Measurements from ENCODE around the gene CCDC71L.

DNA sequence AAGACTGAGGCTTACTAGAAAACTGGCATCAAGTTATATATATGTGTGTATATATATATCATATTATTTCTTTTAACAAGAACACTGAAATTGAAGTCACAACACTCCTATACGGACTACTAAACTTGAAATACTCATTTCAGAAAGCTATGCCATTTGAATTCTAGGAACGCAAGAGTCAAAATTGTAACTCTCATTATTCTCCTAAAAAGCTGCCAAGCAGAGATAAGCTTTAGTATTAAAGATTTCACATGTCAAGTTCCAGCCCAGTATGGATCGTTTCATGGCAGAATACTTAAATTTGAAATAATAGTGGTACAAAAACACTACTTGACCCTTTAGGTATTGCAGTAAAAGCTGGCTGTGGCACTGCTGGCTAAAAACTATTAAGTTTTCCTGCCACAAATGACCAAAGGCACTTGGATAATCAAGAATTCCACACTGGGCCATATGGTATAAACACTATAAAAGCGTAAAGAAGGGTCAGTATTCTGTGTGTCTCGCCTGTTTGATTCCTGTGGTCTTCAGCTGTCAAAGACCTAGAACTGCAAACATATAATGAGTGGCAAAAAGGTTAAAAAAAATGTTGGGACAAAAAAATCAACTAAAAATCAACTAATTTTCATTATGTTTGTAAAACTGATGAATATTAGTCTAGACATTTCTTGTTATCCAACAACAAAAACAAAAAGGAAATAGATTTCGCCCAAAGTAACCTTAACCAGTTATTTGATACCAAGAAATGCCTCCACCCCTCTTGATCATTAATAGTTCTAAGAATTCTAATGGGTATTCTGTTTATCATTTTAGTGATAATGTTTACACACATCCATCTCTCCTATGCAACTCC lies 2.4 kb downstream of the CCDC71L start:
- TF ChIP-seq YY1 (IDR thresholded peaks at IDR 0.05; ENCODE audit: extremely low read depth, insufficient replicate concordance, low read depth, low read length), result no peak
- no peak for TF ChIP-seq ZNF274 (IDR thresholded peaks at IDR 0.05; ENCODE audit: low read depth, low read length)
- no peak for TF ChIP-seq POLR2A (IDR thresholded peaks at IDR 0.05; ENCODE audit: borderline replicate concordance, extremely low read depth, insufficient read depth, insufficient read length)
- TF ChIP-seq, protein P1, sequence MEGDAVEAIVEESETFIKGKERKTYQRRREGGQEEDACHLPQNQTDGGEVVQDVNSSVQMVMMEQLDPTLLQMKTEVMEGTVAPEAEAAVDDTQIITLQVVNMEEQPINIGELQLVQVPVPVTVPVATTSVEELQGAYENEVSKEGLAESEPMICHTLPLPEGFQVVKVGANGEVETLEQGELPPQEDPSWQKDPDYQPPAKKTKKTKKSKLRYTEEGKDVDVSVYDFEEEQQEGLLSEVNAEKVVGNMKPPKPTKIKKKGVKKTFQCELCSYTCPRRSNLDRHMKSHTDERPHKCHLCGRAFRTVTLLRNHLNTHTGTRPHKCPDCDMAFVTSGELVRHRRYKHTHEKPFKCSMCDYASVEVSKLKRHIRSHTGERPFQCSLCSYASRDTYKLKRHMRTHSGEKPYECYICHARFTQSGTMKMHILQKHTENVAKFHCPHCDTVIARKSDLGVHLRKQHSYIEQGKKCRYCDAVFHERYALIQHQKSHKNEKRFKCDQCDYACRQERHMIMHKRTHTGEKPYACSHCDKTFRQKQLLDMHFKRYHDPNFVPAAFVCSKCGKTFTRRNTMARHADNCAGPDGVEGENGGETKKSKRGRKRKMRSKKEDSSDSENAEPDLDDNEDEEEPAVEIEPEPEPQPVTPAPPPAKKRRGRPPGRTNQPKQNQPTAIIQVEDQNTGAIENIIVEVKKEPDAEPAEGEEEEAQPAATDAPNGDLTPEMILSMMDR (IDR thresholded peaks at IDR 0.05 in 2 of 3, conservative IDR thresholded peaks at IDR 0.05 in 1 of 3; ENCODE audit: borderline replicate concordance in 1 of 3, insufficient read depth in 1 of 3, low read depth in 2 of 3, low read length in 2 of 3), result no peak
- TF ChIP-seq, protein P2, sequence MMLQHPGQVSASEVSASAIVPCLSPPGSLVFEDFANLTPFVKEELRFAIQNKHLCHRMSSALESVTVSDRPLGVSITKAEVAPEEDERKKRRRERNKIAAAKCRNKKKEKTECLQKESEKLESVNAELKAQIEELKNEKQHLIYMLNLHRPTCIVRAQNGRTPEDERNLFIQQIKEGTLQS (IDR thresholded peaks at IDR 0.05), result no peak
- no peak for TF ChIP-seq JUND (IDR thresholded peaks at IDR 0.05)
- TF ChIP-seq, protein P3, sequence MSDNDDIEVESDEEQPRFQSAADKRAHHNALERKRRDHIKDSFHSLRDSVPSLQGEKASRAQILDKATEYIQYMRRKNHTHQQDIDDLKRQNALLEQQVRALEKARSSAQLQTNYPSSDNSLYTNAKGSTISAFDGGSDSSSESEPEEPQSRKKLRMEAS (IDR thresholded peaks at IDR 0.05), result no peak
- no peak for TF ChIP-seq EZH2phosphoT487 (IDR thresholded peaks at IDR 0.05; ENCODE audit: borderline replicate concordance)
- no peak for TF ChIP-seq EGR1 (IDR thresholded peaks at IDR 0.05; ENCODE audit: low read depth)
- TF ChIP-seq RAD21 (IDR thresholded peaks at IDR 0.05; ENCODE audit: low read depth), result no peak

Data from HCT116 (cell line).